Panc1 (cell line): ENCODE data around the gene ZAR1. TPM values are rescaled to one million over a fixed set of nuclear protein-coding genes. Genes with fewer than 3 reads are reported as not detected.

Experiments
- ATAC-seq: fragments of 200-7000 bp; cut with Tn5 transposase; 2 replicates; pipeline ENCODE4 v1.9.1; 2020; ENCODE audit warnings: mild to moderate bottlenecking, moderate library complexity
- BruUV-seq: library from RNA; stranded (reverse); fragments of 400-500 nt; replicated peaks from 2 replicates; lab custom pipeline; 2021; lab: Mats Ljungman, UMichigan
- CTCF ChIA-PET: fragments of 300-600 bp; sonication (Branson Sonifier 250); formaldehyde crosslinking; loops from one replicate; lab custom pipeline; 2022; ENCODE audit warnings: antibody characterized with exemption; lab: Charles Lee
- POLR2A ChIA-PET: fragments of 300-600 bp; sonication (Branson Sonifier 250); formaldehyde crosslinking; loops from one replicate; lab custom pipeline; 2022; ENCODE audit warnings: antibody characterized with exemption; lab: Charles Lee
- DNase-seq: peaks from one replicate; pipeline ENCODE4 v3.0.0-alpha.2; 2010; ENCODE audit warnings: low read depth, low spot score
- H3K27ac ChIP-seq: 2 replicates; pipeline ENCODE4 v1.5.1; 2011; ENCODE audit warnings: mild to moderate bottlenecking, low read length, inconsistent platforms
- H3K27me3 ChIP-seq: fragments of 200-500 bp; sonication (Bioruptor generic); 2 replicates; pipeline ENCODE4 v1.6.0; 2014; ENCODE audit warnings: low read length, inconsistent platforms; ENCODE audit not compliant: control insufficient read depth, insufficient read depth
- H3K36me3 ChIP-seq: fragments of 200-500 bp; sonication (Bioruptor generic); 2 replicates; pipeline ENCODE4 v1.5.1; 2014; ENCODE audit warnings: inconsistent platforms, mild to moderate bottlenecking, low read length, moderate library complexity; ENCODE audit not compliant: control insufficient read depth, insufficient read depth
- H3K4me1 ChIP-seq: 2 replicates; pipeline ENCODE4 v1.5.1; 2011; ENCODE audit warnings: inconsistent platforms, mild to moderate bottlenecking, low read length, moderate library complexity; ENCODE audit not compliant: control insufficient read depth, insufficient read depth
- H3K4me3 ChIP-seq, 2 experiments: 2 replicates each; pipeline ENCODE4 v1.5.1; 2011 to 2012; ENCODE audit warnings: low read depth in 2 of 2, low read length in 2 of 2, mild to moderate bottlenecking in 2 of 2, inconsistent platforms in 1 of 2, moderate library complexity in 1 of 2
- H3K9me3 ChIP-seq: fragments of 200-500 bp; sonication (Bioruptor generic); 2 replicates; pipeline ENCODE4 v1.5.1; 2014; ENCODE audit warnings: low read depth, mild to moderate bottlenecking, inconsistent platforms, low read length, moderate library complexity; ENCODE audit not compliant: control insufficient read depth, insufficient read depth
- CTCF ChIP-seq: fragments of 450-650 bp; IDR thresholded peaks from 2 replicates; pipeline ENCODE4 v1.5.1; 2017; ENCODE audit warnings: mild to moderate bottlenecking
- POLR2AphosphoS5 ChIP-seq: IDR thresholded peaks from 2 replicates; pipeline ENCODE4 v1.6.1; 2012; ENCODE audit warnings: mild to moderate bottlenecking, low read depth, low read length, moderate library complexity
- SIN3A ChIP-seq: IDR thresholded peaks from 2 replicates; pipeline ENCODE4 v1.6.1; 2012; ENCODE audit warnings: low read depth, mild to moderate bottlenecking, low read length, moderate library complexity, borderline replicate concordance; ENCODE audit not compliant: insufficient read depth
- TCF7L2 ChIP-seq: IDR thresholded peaks from 2 replicates; pipeline ENCODE4 v1.6.1; 2011; ENCODE audit warnings: mild to moderate bottlenecking, low read depth, low read length, inconsistent platforms
- in situ Hi-C: cut with HindIII; loops from 2 replicates; pipeline ENCODE4 v1.10.0; 2016; ENCODE audit warnings: low sequenced_read_pairs, low pct_unique_long_range_greater_than_20kb
- intact Hi-C: fragments of 100-400 bp; cut with micrococcal nuclease; formaldehyde crosslinking; loops from one replicate; pipeline ENCODE4 v1.10.0; 2022; ENCODE audit not compliant: unreplicated experiment
- total RNA-seq: library from RNA; stranded (reverse); gene quantifications from one replicate; pipeline ENCODE4 v1.2.1, GENCODE V29; 2021; ENCODE audit not compliant: unreplicated experiment
- TF ChIP-seq, protein P1 (sequence below), 2 experiments: IDR thresholded peaks; 2 replicates each; pipeline ENCODE4 v1.6.1; 2011 to 2012; ENCODE audit warnings: low read depth in 2 of 2, control low read depth in 1 of 2, low read length in 1 of 2, mild to moderate bottlenecking in 1 of 2, moderate library complexity in 1 of 2; ENCODE audit not compliant: insufficient read depth in 1 of 2

ZAR1 gene
- total RNA-seq, 1 experiment from 2014 or later = not detected

GRCh38 chr4:48462363-48462762, 27.7 kb upstream of the ZAR1 start:
- no peak for TF ChIP-seq TCF7L2
- TF ChIP-seq SIN3A = no peak
- no peak for TF ChIP-seq POLR2AphosphoS5
- no peak for TF ChIP-seq CTCF
- TF ChIP-seq, protein P1, sequence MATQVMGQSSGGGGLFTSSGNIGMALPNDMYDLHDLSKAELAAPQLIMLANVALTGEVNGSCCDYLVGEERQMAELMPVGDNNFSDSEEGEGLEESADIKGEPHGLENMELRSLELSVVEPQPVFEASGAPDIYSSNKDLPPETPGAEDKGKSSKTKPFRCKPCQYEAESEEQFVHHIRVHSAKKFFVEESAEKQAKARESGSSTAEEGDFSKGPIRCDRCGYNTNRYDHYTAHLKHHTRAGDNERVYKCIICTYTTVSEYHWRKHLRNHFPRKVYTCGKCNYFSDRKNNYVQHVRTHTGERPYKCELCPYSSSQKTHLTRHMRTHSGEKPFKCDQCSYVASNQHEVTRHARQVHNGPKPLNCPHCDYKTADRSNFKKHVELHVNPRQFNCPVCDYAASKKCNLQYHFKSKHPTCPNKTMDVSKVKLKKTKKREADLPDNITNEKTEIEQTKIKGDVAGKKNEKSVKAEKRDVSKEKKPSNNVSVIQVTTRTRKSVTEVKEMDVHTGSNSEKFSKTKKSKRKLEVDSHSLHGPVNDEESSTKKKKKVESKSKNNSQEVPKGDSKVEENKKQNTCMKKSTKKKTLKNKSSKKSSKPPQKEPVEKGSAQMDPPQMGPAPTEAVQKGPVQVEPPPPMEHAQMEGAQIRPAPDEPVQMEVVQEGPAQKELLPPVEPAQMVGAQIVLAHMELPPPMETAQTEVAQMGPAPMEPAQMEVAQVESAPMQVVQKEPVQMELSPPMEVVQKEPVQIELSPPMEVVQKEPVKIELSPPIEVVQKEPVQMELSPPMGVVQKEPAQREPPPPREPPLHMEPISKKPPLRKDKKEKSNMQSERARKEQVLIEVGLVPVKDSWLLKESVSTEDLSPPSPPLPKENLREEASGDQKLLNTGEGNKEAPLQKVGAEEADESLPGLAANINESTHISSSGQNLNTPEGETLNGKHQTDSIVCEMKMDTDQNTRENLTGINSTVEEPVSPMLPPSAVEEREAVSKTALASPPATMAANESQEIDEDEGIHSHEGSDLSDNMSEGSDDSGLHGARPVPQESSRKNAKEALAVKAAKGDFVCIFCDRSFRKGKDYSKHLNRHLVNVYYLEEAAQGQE (IDR thresholded peaks at IDR 0.05; ENCODE audit: insufficient read depth in 1 of 2, low read depth in 2 of 2, low read length in 1 of 2) = no peak
- Histone ChIP-seq H3K9me3 (no peaks in the 10 kb centered on the region), H3K27ac (no peak overlapping the region), H3K27me3 (no peaks in the 10 kb centered on the region), H3K36me3 (no peaks in the 10 kb centered on the region), H3K4me1 (no peaks in the 10 kb centered on the region), H3K4me3 (no peak overlapping the region)
- ATAC-seq = no peak
- DNase-seq = no peak
- ChIA-PET CTCF (no interaction called here), POLR2A (no interaction called here)
- no TSS peak for BruUV-seq
- intact Hi-C loops = no loop called here
- in situ Hi-C loops = no loop called here

DNA sequence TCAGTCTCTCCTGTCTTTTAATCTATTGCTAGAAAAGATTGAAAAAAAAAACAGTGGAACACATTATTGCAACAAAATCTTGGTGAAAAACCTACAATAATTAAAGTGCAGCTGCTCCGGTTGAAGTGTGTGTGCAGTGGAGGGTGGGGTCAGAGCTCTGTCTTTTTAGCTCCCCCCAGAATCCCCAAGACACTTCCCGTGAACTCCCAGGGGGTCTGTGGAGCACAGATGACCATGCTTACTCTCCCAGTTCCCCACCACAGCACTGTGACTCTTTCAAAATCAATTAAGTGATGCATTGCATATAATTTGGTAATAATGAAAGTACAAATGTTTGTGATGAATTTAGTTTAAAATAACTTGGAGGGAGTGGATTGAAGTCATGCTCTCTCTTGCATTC, 22.6 kb upstream of the ZAR1 start:
- no TSS peak for BruUV-seq
- no peak for ATAC-seq
- Histone ChIP-seq H3K9me3 (no peaks in the 10 kb centered on the region), H3K4me1 (no peaks in the 10 kb centered on the region), H3K27me3 (no peaks in the 10 kb centered on the region), H3K4me3 (no peak overlapping the region), H3K27ac (no peak overlapping the region), H3K36me3 (no peaks in the 10 kb centered on the region)
- ChIA-PET CTCF (no interaction called here), POLR2A (no interaction called here)
- DNase-seq = no peak
- intact Hi-C loops = no loop called here
- in situ Hi-C loops = no loop called here
- no peak for TF ChIP-seq TCF7L2

GRCh38 chr4:48467891-48468290, 22.2 kb upstream of the ZAR1 start:
- intact Hi-C loops = no loop called here
- DNase-seq = no peak

More at GRCh38 chr4:48467891-48468290, 22.2 kb upstream of the ZAR1 start:
- Histone ChIP-seq H3K27ac (no peak overlapping the region), H3K4me3 (no peak overlapping the region), H3K4me1 (no peaks in the 10 kb centered on the region), H3K36me3 (no peaks in the 10 kb centered on the region), H3K27me3 (no peaks in the 10 kb centered on the region), H3K9me3 (no peaks in the 10 kb centered on the region)
- no peak for TF ChIP-seq SIN3A
- TF ChIP-seq CTCF = no peak
- TF ChIP-seq, protein P1 (IDR thresholded peaks at IDR 0.05; ENCODE audit: insufficient read depth in 1 of 2, low read depth in 2 of 2, low read length in 1 of 2) = no peak
- no peak for TF ChIP-seq TCF7L2
- no peak for TF ChIP-seq POLR2AphosphoS5
- ChIA-PET CTCF (no interaction called here), POLR2A (no interaction called here)
- in situ Hi-C loops = no loop called here
- no TSS peak for BruUV-seq
- no peak for ATAC-seq
